HG03175 (cell line): ENCODE data around the gene NAXE.
A peak's percentile ranks its signal among the peaks of the same experiment; 100 is the strongest.
"Not testable (repeated sequence)": the region's sequence is repeated elsewhere in the genome, so short reads cannot be mapped to it uniquely, and the experiment has no call there.

Experiments
- ATAC-seq: cut with Tn5 transposase; IDR thresholded peaks from one replicate; pipeline ENCODE4 v1.9.1; 2021; ENCODE audit warnings: mild to moderate bottlenecking, moderate library complexity; ENCODE audit not compliant: unreplicated experiment

NAXE gene

DNA sequence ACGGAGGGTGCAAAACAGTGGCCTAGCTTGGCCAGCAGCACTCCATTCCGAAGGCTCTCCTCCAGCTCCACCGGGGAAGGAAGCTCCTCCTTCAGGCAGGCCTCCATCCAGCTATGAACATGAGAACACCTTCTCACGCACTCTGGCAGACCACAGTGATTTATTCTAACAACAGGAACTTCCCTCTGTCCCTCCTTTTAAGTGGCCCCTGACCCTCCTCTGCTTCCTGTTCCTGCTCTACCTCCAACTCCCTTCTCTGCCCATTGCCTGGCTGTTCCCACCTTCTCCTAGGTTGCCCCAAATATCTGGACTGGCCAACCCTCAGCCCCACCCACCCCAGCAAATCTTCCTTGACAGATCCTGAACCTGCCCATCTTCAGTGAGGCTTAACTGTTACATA is 25.1 kb upstream of the NAXE start:
- no peak for ATAC-seq

DNA sequence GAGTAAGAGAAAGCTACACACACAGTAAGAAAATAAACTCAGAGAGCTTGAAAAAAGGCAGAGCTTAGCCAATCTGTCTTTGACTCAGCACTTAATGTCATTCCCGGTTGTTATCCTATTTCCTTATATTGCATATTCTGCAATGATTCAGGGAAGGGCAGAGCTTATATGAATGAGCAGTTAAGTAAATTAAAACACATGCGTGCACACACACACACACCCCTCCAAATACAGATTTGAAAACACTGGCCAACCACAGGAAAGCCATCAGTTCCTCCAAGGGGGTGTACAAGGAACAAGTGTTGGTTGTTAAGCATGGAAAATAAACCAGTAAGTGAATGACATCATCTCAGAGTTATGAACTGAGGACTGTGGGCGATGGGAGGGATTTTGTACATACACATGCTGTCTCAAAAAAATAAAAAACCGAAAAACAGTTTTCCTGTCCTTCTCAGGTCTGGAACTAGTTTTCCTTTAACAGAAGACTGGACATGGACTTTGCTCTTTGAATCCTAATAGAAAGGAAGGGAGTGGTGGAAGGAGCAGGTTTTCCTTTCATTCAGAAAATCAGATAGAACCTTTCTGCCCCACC is 20.2 kb upstream of the NAXE start:
- ATAC-seq: no peak

DNA sequence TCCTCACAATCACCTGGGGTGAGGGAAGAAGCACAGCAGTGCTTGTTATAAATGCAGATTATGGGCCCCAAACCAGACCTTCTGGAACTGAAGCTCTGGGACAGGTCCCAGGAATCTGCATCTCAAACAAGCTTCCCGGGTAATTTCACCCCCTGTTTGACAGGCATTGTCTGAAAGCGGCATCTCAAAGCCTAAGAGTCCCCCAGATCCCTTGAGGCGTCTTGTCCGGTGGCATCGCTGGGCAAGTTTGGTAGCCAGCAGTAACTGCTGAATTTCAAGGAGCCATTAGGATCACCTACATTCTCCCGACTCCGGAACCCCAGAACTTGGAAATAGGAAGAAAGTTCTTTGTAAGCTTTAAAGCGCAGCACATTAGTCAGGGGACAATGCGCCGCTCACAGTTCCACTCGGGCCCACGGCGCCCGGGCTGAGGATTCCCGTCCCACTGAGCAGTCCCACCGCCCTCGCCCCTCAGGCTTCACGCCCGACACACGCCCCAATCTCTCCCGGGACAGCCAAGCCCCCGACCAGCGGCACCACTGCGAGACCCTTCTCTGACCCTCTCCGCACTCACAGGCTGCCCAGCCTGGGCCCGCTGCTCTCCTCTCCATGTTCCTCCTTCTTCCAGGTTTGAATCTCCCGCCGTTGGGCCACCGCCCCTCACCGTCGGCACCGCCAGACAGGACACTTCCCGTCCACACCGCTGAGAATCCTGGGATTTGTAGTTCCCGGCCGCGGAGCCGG is 19.5 kb upstream of the NAXE start, which contains the start of gene IQGAP3:
Gene IQGAP3, minus strand, starts transcription at position 647 of the 744 bp plus-strand sequence. Its CDS starts 36 bp downstream, at position 611.
- ATAC-seq: peak; percentile 74

DNA sequence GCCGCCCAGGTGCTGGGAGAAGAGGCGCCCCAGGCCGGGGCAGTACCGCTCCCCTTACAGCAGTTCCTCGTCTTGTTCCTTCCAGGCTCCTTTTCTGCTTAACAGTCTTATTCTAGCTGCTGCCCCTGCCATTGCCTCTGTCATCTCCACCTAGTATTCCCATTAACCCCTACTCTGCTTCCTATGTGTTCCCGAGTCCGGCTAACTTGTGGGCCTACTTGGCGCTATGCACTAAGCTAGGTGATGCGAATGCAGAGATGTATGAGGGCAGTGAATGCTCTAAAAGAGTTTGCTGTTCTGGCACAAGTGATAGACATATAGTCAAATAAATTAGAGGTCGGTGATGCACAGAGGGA is 18.9 kb upstream of the NAXE start:
- no peak for ATAC-seq

DNA sequence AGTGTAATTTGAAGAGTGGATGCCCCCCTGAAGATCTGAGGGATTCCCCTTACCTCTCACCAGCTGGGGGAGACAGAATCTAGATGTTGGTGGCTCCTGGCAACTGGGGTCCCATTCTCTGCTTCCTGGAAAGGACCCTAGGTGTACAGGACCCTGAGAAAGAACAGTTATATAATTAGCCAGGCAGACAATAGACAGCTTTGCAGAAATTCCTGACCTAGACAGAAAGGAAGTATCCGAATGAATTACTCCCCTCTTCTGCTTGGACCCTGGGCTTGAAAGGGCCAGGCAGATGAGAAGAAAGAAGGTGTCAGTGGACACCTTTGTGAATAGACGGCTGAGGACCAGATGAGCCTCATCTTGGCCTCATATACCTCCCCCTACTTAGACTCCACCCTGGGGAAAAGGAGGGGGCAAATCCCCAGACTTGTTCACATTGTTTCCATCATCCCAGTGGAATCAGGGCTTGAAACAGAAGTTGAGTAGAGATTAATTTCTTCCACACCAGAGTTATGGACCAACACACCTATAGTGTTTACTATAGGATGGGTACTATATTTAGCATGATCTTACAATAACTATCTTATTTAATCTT is 17.4 kb upstream of the NAXE start:
- ATAC-seq: no peak

DNA sequence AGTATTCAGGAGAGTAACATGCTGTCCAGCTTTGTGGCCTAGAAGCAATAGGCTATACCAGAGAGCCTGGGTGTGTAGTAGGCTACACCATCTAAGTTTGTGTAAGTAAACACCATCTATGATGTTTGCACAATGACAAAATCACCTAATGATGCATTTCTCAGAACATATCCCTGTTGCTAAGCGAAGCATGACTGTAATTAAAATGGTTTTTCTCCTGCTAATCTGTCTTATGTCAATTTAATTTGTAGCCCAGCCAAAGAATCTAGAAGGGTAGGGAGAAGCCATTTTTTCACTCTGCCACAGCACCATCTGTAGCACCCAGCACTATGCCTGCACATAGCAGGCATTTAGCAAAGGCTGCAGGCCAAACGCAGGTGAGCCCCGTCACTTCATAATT is 14.0 kb upstream of the NAXE start:
- no peak for ATAC-seq

DNA sequence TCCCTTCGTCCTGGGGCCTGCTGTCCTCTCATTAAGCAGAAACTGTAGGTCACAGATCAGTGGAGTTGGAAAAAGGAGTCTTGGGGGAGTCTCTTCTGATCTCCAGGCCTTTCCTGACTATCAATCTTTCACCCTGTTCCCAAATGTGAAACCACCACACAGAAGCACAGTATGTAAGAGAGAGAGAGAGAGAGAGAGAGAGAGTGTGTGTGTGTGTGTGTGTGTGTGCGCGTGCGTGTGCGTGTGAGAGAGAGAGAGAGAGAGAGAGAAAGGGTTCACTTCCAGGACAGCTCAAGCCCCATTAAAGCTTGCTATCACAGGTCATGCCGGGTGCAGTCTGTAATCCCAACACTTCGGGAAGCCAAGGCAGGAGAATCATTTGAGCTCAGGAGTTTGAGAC is 13.5 kb upstream of the NAXE start:
- ATAC-seq: no peak

DNA sequence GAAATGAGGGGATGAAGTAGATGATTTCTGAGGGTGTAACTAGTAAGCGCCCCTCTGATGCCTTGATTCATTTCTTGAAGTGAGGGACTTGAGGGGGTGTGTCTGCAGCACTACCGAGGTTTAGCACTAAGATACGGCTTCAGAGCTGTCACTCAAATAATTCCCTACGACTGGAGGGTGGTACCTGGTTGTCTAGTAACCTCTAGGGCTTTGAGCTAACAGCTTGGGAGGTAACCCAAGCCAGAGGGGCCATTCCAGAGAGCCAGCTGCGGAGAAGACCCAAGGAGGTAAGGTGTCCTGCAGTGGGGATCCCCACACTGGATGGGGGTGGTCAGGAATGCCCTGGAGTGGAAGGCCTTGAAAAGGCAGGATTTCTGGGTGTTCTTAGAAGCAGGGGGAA is 12.1 kb upstream of the NAXE start, which contains the start of gene TTC24:
Gene TTC24, plus strand, starts transcription at position 252 of the 400 bp plus-strand sequence. CDS start 1,642 bp downstream, outside the sequence.
- ATAC-seq: no peak

DNA sequence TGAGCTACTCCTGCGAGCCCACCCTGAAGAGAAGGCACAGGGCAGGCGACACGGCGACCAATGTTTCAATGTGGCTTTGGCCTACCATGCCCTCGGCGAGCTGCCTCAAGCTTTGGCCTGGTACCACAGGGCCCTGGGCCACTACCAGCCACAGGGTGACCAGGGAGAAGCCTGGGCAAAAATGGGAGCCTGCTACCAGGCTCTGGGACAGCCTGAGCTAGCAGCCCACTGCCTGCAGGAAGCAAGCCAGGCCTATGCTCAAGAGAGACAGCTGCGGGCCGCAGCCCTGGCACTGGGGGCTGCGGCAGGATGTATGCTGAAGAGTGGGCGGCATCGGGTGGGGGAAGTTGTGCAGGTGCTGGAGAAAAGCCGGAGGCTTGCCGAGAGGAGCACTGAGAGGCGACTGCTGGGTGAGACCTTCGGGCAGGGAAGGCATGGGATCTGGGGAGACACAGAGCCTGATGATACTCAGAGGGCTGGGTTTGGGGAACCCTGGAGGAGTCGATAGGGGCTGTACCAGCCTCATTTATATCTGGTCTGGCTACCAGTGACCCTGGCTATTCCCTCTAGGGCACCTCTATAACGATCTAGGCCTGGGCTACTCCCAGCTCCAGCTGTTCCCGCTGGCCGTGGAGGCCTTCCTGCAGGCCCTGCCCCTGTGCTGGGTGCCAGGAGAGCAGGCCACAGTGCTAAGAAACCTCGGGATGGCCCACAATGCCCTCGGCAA is 9.8 kb upstream of the NAXE start:
- no peak for ATAC-seq

DNA sequence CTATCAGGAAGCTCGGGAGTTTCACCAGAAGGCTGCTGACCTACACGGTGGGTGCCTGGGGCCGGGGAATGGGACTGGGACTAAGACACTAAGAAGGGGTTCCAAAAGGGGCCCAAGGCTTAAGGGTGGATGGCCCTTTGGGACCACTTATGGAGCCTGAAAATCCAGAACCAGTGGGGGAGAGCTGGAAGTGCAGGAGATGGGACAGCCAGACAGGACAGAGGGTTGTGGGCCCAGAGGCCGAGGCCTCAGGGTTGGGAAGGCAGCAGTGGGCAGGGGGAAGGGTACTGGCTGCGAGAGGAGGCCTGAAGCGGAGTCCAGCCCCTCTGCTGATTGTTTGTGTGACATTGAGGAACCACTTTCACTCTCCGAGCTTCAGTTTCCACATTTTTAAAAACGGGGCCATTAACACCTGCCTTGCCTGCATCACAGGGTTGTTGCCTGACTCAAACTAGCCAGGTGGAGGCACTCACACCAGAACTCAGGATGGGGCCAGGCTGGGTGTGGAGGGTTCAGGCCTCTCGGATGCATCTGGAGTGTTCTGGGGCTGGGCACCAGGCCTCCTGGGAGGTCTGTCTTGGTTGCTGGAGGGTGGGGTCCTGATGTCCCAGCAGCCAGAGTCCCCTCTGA is 9.1 kb upstream of the NAXE start:
- no peak for ATAC-seq

DNA sequence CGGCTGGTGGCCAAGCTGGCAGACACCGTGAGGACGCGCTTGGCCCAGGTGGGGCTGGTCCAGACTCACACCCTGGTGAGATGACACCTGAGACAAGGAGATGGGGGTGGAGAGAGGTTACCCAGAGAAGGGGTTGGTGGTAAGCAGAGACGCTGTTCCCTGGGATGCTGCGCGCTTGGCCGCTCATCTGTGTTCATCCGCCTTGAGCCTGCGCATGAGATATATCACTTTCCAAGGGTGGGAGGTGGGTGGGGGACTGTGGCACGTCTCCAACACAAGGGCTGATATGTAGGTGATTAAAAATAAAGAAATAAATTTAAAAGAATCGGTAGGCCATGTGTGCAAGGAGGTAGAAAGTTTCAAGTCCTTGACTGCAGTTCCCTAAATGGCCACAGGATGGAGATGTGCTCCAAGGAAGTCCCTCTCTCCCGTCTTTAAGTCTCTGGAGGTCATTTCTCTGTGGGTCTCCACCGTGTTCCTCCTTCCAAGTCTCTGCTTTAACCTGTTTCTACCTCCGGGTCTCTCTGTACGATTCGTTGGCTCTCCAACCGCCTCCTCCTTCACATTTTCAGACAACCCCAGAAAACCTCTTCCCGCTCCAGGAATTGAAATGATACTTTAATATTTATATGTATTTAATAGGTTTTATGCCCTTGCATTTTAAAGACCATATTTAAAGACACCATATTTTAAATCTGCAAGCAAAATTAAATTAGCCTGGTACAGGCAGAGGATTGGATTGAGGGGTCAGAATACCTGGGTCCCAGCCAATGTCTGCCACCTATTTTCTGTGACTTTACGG is 7.6 kb upstream of the NAXE start:
- ATAC-seq: no peak

DNA sequence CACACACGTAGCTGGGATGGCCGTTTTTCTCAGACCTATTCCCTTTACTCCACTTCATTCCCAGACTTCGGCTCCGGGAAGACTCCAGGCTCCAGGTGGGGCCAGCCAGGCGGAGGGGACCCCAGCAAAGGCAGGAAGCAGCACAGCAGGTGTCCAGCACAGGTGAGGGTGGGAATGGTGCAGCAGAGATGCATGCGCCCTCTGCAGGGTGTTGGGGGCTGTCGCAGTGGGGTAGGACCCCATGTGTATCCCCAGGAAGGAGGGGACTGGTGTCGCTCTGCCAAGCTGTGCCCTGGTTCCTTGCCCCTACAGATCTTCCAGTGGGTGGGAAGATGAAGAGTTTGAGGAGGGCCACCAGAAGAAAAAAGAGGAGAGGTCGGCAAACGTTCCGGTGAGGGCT is 6.8 kb upstream of the NAXE start:
- ATAC-seq: no peak

DNA sequence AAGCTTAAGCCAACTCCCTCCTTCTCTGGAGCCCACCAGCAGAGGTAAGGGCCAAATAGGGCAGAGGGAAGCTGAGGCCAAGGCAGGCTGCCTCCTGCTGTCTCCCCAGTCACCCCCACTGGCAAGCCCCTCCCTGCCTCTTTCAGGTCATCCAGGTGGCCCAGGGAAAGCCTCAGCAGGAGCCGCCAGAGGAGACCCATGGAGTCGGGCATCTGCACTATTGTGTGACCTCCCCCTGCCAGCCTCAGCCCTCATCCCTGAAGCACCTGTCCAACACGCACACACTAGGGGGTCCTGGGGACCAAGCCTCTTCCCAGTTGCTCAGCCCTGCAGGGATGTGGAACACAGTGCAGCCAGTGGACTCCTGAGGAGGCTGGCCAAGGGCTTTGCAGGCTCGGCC is 5.3 kb upstream of the NAXE start:
- ATAC-seq: no peak

DNA sequence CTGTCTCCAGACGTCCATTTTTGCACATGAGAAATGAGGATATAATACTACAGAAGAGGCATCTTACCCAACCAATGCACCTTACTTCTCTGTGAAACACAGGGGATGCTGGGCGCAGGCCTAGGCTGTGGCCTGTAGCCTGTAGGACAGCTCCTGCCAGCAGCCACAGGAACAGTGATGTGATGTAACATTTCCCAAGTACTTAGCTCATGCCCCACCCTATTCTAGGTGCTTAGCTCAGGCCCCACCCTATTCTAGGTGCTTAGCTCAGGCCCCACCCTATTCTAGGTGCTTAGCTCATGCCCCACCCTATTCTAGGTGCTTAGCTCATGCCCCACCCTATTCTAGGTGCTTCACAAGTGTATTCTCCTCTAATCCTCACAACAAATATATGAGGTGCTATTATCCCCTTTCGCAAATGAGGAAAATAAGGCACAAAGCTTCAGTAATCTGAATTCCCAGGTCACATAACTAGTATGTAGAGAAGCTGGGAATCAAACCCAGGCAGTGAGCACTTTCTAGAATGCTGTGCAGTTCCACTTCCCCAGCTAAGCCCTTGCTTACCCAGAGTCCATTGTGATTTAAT is 4.6 kb upstream of the NAXE start:
- no peak for ATAC-seq

DNA sequence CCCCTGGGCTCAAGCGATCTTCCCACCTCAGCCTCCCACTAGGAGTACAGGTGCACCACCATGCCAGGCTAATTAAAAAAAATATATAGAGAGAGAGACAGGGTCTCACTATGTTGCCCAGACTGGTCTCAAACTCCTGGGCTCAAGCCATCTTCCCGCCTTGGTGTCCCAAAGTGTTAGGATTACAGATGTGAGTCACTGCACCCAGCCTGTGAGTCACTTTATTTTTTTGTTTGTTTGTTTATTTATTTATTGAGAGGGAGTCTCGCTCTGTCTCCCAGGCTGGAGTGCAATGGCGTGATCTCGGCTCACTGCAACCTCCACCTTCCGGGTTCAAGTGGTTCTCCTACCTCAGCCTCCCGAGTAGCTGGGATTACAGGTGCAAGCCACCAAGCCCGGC is 3.6 kb upstream of the NAXE start:
- ATAC-seq: not testable (repeated sequence)

DNA sequence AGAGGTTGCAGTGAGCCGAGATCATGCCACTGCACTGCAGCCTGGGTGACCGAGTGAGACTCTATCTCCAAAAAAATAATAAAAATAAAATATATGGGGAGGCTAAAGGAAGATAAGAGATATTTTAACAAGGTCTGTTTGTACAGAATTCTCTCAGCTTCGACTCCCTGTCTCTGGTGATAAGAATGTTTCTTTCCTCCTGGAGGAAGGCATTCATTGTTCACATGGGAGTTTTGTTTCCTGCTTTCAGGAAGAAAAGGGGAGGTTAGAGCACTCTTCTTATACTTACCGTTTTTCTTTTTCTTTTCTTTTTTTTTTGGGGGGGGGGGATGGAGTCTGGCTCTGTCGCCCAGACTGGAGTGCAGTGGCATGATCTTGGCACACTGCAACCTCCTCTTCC is 2.0 kb upstream of the NAXE start:
- ATAC-seq: no peak

DNA sequence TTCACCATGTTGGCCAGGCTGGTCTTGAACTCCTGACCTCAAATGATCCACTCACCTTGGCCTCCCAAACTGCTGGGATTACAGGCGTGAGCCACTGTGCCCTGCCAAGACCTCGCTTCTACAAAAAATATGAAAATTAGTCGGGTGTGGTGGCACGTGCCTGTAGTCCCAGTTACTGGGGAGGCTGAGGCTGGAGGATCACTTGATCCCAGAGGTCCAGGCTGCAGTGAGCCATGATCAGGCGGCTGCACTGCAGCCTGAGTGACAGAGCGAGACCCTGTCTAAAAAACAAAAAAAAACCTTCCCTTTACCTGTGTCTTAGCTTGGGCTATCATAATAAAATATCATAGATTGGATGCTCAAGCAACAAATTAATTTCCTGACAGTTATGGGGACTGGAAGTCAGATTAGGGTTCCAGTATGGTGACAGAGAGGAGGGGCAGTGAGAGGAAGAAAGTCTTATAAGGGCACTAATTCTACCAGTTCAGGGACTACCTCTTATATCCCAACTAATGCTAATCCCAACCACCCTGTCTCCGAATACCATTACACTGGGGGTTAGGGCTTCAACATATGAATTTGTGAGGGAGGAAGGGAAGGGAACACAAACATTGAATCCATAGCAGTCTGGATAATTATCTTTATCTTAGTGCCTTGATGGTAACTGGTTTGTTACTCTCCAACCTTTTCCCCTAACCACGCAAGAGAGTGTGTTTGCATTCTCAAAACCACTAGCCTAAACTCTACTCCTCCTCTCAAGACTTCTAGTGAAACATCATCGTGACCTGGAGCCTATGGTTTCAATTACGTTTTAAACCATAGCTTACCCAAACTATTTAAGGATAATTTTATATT is 1.0 kb upstream of the NAXE start:
- ATAC-seq: no peak

DNA sequence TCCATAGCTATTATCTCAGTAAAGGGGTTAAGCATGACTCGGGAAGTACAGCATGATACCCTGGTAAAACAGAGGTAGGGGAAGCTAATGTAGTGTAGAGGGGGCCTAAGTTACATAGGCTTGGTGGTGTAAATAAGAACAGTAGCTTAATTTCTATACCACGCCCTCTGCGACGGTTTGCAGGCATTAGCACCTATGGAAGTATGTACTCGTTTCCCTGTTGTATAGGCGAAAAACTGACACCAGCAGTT is 470 bp upstream of the NAXE start:
- peak; percentile 20 for ATAC-seq

DNA sequence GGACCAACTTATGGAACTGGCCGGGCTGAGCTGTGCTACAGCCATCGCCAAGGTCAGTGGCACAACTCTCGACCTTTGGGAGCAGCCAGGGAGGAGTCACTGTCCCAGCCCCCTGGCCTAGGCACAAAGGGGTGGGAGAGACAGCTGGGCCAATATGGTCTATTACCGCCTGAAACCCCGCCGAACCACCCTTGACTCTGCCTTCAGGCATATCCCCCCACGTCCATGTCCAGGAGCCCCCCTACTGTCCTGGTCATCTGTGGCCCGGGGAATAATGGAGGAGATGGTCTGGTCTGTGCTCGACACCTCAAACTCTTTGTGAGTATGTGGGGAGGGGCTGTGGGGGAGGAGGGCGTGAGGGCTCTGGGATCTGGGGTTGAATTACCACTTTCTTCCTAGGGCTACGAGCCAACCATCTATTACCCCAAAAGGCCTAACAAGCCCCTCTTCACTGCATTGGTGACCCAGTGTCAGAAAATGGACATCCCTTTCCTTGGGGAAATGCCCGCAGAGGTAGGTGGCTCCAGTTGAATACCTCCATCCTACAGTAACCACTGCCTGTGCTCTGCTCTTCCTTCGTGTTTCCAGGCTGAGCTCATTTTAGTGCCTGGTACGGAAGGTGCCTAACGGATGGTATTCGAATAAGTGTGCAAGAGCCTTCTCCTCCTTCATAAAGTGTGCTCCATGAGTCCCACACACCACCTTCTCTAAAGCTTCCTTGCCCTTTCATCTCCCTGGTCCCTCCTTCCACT is 758 bp downstream of the NAXE start:
- no peak for ATAC-seq
